Measurements from ENCODE around the gene OR4E1.
"Not testable (repeated sequence)": the region's sequence is repeated elsewhere in the genome, so short reads cannot be mapped to it uniquely, and the experiment has no call there.

OR4E1 gene

GRCh38 chr14:21653331-21653885, 20.2 kb downstream of the OR4E1 start, which contains the start of gene OR4E2:
Gene OR4E2, plus strand, starts transcription at chr14:21653835. Its CDS starts 11,248 bp downstream, at chr14:21665083.
- no peak within 1 kb of the TSS for H3K4me3 ChIP-seq (ENCODE audit: low read depth, low read length)
- no peak for TF ChIP-seq CTCF (IDR thresholded peaks at IDR 0.05; ENCODE audit: low read depth, low read length, missing control alignments)
- DNase-seq (ENCODE audit: low read depth), result no peak

GRCh38 chr14:21652209-21652808, 21.3 kb downstream of the OR4E1 start:
- TF ChIP-seq CTCF (IDR thresholded peaks at IDR 0.05; ENCODE audit: low read depth, low read length, missing control alignments), result no peak
- no peak for DNase-seq (ENCODE audit: low read depth)

GRCh38 chr14:21647380-21647779, 26.2 kb downstream of the OR4E1 start:
- no peak for TF ChIP-seq CTCF (IDR thresholded peaks at IDR 0.05; ENCODE audit: low read depth, low read length, missing control alignments)
- no peak overlapping the region for H3K4me3 ChIP-seq (ENCODE audit: low read depth, low read length)
- no peak for DNase-seq (ENCODE audit: low read depth)

More at GRCh38 chr14:21652209-21652808, 21.3 kb downstream of the OR4E1 start:
- no peak overlapping the region for H3K4me3 ChIP-seq (ENCODE audit: low read depth, low read length)

- DNase-seq (ENCODE audit: low read depth), result no peak
- no peak overlapping the region for H3K4me3 ChIP-seq (ENCODE audit: low read depth, low read length)
- no peak for TF ChIP-seq CTCF (IDR thresholded peaks at IDR 0.05; ENCODE audit: low read depth, low read length, missing control alignments)
Observed at GRCh38 chr14:21643407-21643806, 30.2 kb downstream of the OR4E1 start.

- H3K4me3 ChIP-seq (ENCODE audit: low read depth, low read length), result no peak overlapping the region
- no peak for TF ChIP-seq CTCF (IDR thresholded peaks at IDR 0.05; ENCODE audit: low read depth, low read length, missing control alignments)
- no peak for DNase-seq (ENCODE audit: low read depth)
Observed at GRCh38 chr14:21642683-21643082, 30.9 kb downstream of the OR4E1 start.

GRCh38 chr14:21634840-21635239, 38.8 kb downstream of the OR4E1 start, which contains the start of gene OR10G2:
Gene OR10G2, minus strand, starts transcription at chr14:21634940. Its CDS starts 98 bp downstream, at chr14:21634842.
- TF ChIP-seq CTCF (IDR thresholded peaks at IDR 0.05; ENCODE audit: low read depth, low read length, missing control alignments), result no peak
- DNase-seq (ENCODE audit: low read depth), result no peak
- H3K4me3 ChIP-seq (ENCODE audit: low read depth, low read length), result no peak within 1 kb of the TSS

GRCh38 chr14:21631084-21631483, 42.5 kb downstream of the OR4E1 start:
- H3K4me3 ChIP-seq (ENCODE audit: low read depth, low read length), result no peak overlapping the region
- TF ChIP-seq CTCF (IDR thresholded peaks at IDR 0.05; ENCODE audit: low read depth, low read length, missing control alignments), result no peak
- no peak for DNase-seq (ENCODE audit: low read depth)

- H3K4me3 ChIP-seq (ENCODE audit: low read depth, low read length), result not testable (repeated sequence)
Observed at GRCh38 chr14:21630503-21630902, 43.1 kb downstream of the OR4E1 start.

More at GRCh38 chr14:21630503-21630902, 43.1 kb downstream of the OR4E1 start:
- DNase-seq (ENCODE audit: low read depth), result not testable (repeated sequence)

All from GM12864 (cell line).